ENCODE results near the gene BCR. TPM values are rescaled to one million over a fixed set of nuclear protein-coding genes. Genes with fewer than 3 reads are reported as not detected.
A peak's percentile ranks its signal among the peaks of the same experiment; 100 is the strongest.

BCR gene
- total and polyA plus RNA-seq, 2 donors from 2014 or later, result 45.0 to 97.7 TPM

DNA sequence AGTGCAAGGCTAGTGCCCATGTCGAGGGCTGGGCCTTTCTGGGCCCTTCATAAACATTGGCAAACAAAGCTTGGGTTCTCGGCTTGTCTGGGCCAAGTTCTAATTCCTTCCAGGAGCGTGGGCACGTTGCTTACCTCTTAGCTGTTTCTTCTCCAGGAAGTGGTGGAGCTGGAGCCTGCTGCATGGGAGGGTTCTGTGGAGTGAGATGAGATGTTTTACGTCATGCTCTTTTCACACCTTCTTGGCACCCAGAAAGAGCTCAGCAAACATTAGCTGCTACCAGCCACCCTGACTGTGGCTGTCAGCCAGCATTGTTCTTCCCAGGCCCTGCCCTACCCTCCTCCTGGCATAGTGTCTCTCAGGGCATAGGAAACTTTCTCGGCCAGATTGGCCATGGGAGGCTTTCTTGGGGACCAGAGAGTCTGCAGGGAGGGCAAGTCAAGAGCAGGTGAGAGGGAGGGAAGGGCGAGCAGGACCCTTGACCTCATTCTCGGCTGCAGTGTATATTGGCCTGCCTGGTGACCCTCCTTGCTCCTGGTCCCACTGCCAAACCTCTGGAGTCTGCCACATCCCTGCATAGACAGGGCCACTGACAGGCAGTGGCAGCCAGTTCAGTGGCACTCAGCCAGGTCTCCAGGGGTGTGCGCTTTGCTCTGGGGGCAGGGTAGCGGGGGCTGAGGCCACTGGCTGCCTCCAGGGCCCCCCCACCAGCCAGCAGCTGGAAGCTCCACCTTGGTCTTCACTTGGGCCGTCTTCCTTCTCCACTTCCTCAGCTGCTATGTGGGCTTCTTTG lies 98.8 kb downstream of the BCR start:
- H3K27me3 ChIP-seq (ENCODE audit: control insufficient read depth, insufficient read depth, low read length), result no peaks in the 10 kb centered on the region
- H3K4me1 ChIP-seq (ENCODE audit: control insufficient read depth in 2 of 3, insufficient read depth in 2 of 3, low read depth in 1 of 3, low read length in 3 of 3), result peaks cover 0 to 16% (median 5%) of the 10 kb centered on the region in 3 donors
- no peak overlapping the region for H3K9ac ChIP-seq (ENCODE audit: low read length in 3 of 3)
- H3K36me3 ChIP-seq (ENCODE audit: control insufficient read depth in 2 of 3, insufficient read depth in 3 of 3, low read length in 3 of 3), result peaks cover 0 to 32% (median 20%) of the 10 kb centered on the region in 3 donors
- H3K9me3 ChIP-seq (ENCODE audit: control insufficient read depth in 2 of 3, insufficient read depth in 1 of 3, low read length in 3 of 3), result no peaks in the 10 kb centered on the region
- no peak overlapping the region for H3K4me3 ChIP-seq (ENCODE audit: low read length in 3 of 3)
- TF ChIP-seq, protein P1, sequence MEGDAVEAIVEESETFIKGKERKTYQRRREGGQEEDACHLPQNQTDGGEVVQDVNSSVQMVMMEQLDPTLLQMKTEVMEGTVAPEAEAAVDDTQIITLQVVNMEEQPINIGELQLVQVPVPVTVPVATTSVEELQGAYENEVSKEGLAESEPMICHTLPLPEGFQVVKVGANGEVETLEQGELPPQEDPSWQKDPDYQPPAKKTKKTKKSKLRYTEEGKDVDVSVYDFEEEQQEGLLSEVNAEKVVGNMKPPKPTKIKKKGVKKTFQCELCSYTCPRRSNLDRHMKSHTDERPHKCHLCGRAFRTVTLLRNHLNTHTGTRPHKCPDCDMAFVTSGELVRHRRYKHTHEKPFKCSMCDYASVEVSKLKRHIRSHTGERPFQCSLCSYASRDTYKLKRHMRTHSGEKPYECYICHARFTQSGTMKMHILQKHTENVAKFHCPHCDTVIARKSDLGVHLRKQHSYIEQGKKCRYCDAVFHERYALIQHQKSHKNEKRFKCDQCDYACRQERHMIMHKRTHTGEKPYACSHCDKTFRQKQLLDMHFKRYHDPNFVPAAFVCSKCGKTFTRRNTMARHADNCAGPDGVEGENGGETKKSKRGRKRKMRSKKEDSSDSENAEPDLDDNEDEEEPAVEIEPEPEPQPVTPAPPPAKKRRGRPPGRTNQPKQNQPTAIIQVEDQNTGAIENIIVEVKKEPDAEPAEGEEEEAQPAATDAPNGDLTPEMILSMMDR (IDR thresholded peaks at IDR 0.05; ENCODE audit: borderline replicate concordance, extremely low read depth, insufficient read depth), result no peak
- DNase-seq (no peak), FAIRE-seq (no peak)
- intact Hi-C loops (cut with DNase I), result no loop called here
- peak overlapping the region in 1 of 2 donors; percentile 76 for H3K27ac ChIP-seq (ENCODE audit: low read depth in 2 of 2, low read length in 2 of 2)

DNA sequence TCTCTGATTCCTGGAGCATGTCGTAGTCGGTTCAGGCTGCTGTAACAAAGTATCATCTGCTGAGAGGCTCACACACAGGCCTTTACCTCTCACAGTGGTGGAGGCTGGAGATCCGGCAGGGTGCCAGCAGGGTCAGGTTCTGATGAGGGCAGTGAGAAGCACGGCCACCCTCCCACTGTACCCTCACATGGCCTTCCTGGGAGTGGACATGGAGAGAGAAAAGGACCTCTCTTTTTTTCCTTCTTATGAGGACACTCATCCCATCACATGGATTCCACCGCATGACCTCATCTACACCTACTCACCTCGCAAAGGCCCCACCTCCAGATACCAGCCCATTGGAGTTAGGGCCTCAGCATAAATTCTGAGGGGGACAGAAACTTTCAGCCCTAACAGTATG lies 99.5 kb downstream of the BCR start:
- H3K9ac ChIP-seq (ENCODE audit: low read length in 3 of 3), result no peak overlapping the region
- no peak for FAIRE-seq
- H3K27me3 ChIP-seq (ENCODE audit: control insufficient read depth, insufficient read depth, low read length), result no peaks in the 10 kb centered on the region
- H3K36me3 ChIP-seq (ENCODE audit: control insufficient read depth in 2 of 3, insufficient read depth in 3 of 3, low read length in 3 of 3), result peaks cover 0 to 33% (median 17%) of the 10 kb centered on the region in 3 donors
- intact Hi-C loops (cut with DNase I), result loop anchor here (5.0 kb wide), 1 partner anchor 102 kb away; no protein-coding TSS in a partner anchor
- peaks cover 0 to 16% (median 7%) of the 10 kb centered on the region in 3 donors for H3K4me1 ChIP-seq (ENCODE audit: control insufficient read depth in 2 of 3, insufficient read depth in 2 of 3, low read depth in 1 of 3, low read length in 3 of 3)
- no peak overlapping the region for H3K27ac ChIP-seq (ENCODE audit: low read depth in 2 of 2, low read length in 2 of 2)
- no peak for DNase-seq
- TF ChIP-seq, protein P1 (IDR thresholded peaks at IDR 0.05; ENCODE audit: borderline replicate concordance, extremely low read depth, insufficient read depth), result no peak
- no peaks in the 10 kb centered on the region for H3K9me3 ChIP-seq (ENCODE audit: control insufficient read depth in 2 of 3, insufficient read depth in 1 of 3, low read length in 3 of 3)
- no peak overlapping the region for H3K4me3 ChIP-seq (ENCODE audit: low read length in 3 of 3)

DNA sequence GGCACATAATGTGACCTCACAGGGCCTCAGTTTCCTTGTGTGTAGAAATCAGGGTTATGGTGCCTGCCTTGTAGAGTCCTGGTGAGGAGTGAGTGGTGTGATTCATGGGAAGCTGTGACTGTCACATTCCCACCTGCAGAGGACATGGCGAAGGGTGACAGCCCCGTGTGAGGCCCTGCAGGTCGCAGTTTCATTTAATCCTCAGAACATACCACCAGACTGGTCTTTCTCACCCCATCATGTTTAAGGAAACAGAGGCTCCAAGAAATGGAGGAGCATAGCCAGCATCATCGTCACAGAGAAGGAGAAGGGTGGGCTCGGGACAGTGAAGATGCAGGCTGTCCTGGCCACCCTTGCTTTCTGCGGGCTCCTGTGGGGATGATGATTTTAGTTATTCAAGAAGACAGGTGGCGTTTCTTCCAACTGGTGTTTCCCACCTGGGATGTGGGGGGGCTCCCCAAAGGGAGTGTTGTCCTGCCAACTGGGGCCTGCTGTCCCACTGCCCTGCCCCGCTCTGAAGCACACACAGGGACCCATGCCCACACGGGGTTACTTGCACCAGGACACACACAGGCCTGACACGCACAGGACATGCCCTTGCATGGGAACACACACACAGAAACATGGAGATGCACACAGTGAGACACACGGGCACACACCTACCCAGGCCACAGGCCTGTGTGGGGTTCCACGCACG lies 100.2 kb downstream of the BCR start:
- DNase-seq (no peak), FAIRE-seq (no peak)
- H3K36me3 ChIP-seq (ENCODE audit: control insufficient read depth in 2 of 3, insufficient read depth in 3 of 3, low read length in 3 of 3), result peaks cover 0 to 33% (median 15%) of the 10 kb centered on the region in 3 donors
- no peak overlapping the region for H3K4me3 ChIP-seq (ENCODE audit: low read length in 3 of 3)
- H3K9me3 ChIP-seq (ENCODE audit: control insufficient read depth in 2 of 3, insufficient read depth in 1 of 3, low read length in 3 of 3), result no peaks in the 10 kb centered on the region
- intact Hi-C loops (cut with DNase I), result loop anchor here (5.0 kb wide), 1 partner anchor 103 kb away; no protein-coding TSS in a partner anchor
- H3K4me1 ChIP-seq (ENCODE audit: control insufficient read depth in 2 of 3, insufficient read depth in 2 of 3, low read depth in 1 of 3, low read length in 3 of 3), result peaks cover 0 to 16% (median 7%) of the 10 kb centered on the region in 3 donors
- TF ChIP-seq, protein P1 (IDR thresholded peaks at IDR 0.05; ENCODE audit: borderline replicate concordance, extremely low read depth, insufficient read depth), result no peak
- H3K9ac ChIP-seq (ENCODE audit: low read length in 3 of 3), result no peak overlapping the region
- peak overlapping the region; percentile 47 to 63 for H3K27ac ChIP-seq (ENCODE audit: low read depth in 2 of 2, low read length in 2 of 2)
- no peaks in the 10 kb centered on the region for H3K27me3 ChIP-seq (ENCODE audit: control insufficient read depth, insufficient read depth, low read length)
